DOHH2 (cell line): ENCODE measurements around the gene ALK.

ENCODE experiments used
- EZH2phosphoT487 ChIP-seq: fragments of 200-600 bp; sonication (generic); IDR thresholded peaks from 2 replicates; pipeline ENCODE4 v1.6.1; 2017; ENCODE audit warnings: borderline replicate concordance, mild to moderate bottlenecking, antibody characterized with exemption, low read length, moderate library complexity, mixed read lengths
- TF ChIP-seq, protein P1 (sequence below): fragments of 200-600 bp; sonication (generic); IDR thresholded peaks from one replicate; pipeline ENCODE4 v1.5.1; 2014; ENCODE audit warnings: antibody characterized with exemption, mild to moderate bottlenecking, low read depth, low read length; ENCODE audit not compliant: poor library complexity, severe bottlenecking

DNA sequence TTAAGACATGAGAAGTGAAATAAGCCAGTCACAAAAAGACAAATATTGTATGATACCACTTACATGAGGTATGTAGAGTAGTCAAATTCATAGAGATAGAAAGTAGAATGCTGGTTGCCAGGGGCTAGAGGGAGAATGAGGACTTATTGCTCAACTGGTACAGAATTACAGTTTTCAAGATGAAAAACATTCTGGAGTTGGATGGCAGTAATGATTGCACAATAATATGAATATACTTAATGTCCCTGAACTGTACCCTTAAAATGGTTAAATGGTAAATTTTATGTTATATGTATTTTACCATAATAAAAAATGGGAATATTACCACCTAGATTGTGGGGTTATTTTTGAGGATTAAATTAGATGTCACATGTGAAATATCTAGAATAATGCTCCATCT is 465.0 kb downstream of the ALK start:
- TF ChIP-seq, protein P1, sequence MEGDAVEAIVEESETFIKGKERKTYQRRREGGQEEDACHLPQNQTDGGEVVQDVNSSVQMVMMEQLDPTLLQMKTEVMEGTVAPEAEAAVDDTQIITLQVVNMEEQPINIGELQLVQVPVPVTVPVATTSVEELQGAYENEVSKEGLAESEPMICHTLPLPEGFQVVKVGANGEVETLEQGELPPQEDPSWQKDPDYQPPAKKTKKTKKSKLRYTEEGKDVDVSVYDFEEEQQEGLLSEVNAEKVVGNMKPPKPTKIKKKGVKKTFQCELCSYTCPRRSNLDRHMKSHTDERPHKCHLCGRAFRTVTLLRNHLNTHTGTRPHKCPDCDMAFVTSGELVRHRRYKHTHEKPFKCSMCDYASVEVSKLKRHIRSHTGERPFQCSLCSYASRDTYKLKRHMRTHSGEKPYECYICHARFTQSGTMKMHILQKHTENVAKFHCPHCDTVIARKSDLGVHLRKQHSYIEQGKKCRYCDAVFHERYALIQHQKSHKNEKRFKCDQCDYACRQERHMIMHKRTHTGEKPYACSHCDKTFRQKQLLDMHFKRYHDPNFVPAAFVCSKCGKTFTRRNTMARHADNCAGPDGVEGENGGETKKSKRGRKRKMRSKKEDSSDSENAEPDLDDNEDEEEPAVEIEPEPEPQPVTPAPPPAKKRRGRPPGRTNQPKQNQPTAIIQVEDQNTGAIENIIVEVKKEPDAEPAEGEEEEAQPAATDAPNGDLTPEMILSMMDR = no peak
- TF ChIP-seq EZH2phosphoT487 = no peak
